Heart right ventricle (tissue), 16 donors: ENCODE data around the gene RCC1. TPM values are rescaled to one million over a fixed set of nuclear protein-coding genes. Genes with fewer than 3 reads are reported as not detected.

Source experiments
- ATAC-seq, 8 donors: fragments of 200-7000 bp; cut with Tn5 transposase; one replicate each; pipeline ENCODE4 v1.9.1; 2020; ENCODE audit warnings: mild to moderate bottlenecking in 8 of 8, moderate library complexity in 8 of 8, moderate number of reproducible peaks in 1 of 8
- DNase-seq, 2 donors: peaks; one replicate each; pipeline ENCODE4 v3.0.0-alpha.2; 2020
- H3K27ac ChIP-seq, 10 donors: fragments of 200-600 bp; sonication (generic) in 2 of 10; one replicate each; pipeline versions ENCODE4 v1.5.0 to v1.8.0; 2020 to 2022; ENCODE audit warnings: mild to moderate bottlenecking in 3 of 10
- H3K27me3 ChIP-seq, 7 donors: fragments of 200-600 bp; one replicate each; pipeline ENCODE4 v1.8.0; 2021 to 2022; ENCODE audit warnings: mild to moderate bottlenecking in 2 of 7
- H3K36me3 ChIP-seq, 9 donors: fragments of 200-600 bp; sonication (generic) in 1 of 9; one replicate each; pipeline versions ENCODE4 v1.5.0 to v1.8.0; 2020 to 2022; ENCODE audit warnings: mild to moderate bottlenecking in 2 of 9
- H3K4me1 ChIP-seq, 9 donors: fragments of 200-600 bp; sonication (generic) in 1 of 9; one replicate each; pipeline versions ENCODE4 v1.5.0 to v1.8.0; 2020 to 2022; ENCODE audit warnings: mild to moderate bottlenecking in 4 of 9
- H3K4me3 ChIP-seq, 10 donors: fragments of 200-600 bp; sonication (generic) in 2 of 10; one replicate each; pipeline versions ENCODE4 v1.5.0 to v1.8.0; 2020 to 2022; ENCODE audit warnings: mild to moderate bottlenecking in 7 of 10, moderate library complexity in 2 of 10
- H3K9me3 ChIP-seq, 11 donors: fragments of 200-600 bp in 10 of 11; sonication (generic) in 2 of 11; one replicate each; pipeline versions ENCODE4 v1.5.0 to v1.8.0; 2013 to 2022; ENCODE audit warnings: mild to moderate bottlenecking in 2 of 11, control low read depth in 1 of 11, moderate library complexity in 1 of 11
- CTCF ChIP-seq, 9 donors: fragments of 200-600 bp; sonication (generic) in 2 of 9; IDR thresholded peaks; one replicate each; pipeline versions ENCODE4 v1.5.0 to v1.8.0; 2021 to 2022; ENCODE audit warnings: antibody characterized with exemption in 9 of 9, mild to moderate bottlenecking in 5 of 9, moderate library complexity in 1 of 9
- WGBS, 2 donors: extraction: QIAGEN DNeasy Blood & Tissue Kit; methylation state at CpG; one replicate each; pipeline ENCODE4 v1.1.7; 2013; ENCODE audit warnings: inconsistent platforms in 1 of 2; 5-methylcytosine and 5-hydroxymethylcytosine counted together
- intact Hi-C, 10 donors: fragments of 100-400 bp; cut with DNase I; formaldehyde crosslinking; loops; one replicate each; pipeline versions ENCODE4 v1.11.1 to v1.14.2; 2022
- polyA plus RNA-seq, 2 donors: library from polyadenylated mRNA; stranded (reverse); fragments of 200-250 nt; gene quantifications; one replicate each; pipeline ENCODE4 v1.2.3, GENCODE V29; 2013
- total RNA-seq, 10 donors: library from RNA; stranded (reverse); fragmentation: NEBNext Ultra II Directional in 3 of 10; extraction: Animal tissue kit (Norgen Biotek cat#: 25700) in 3 of 10; gene quantifications; one replicate each; pipeline versions ENCODE4 v1.2.1 to v1.2.4, GENCODE V29; 2021 to 2023
- donor health status: Arrhythmogenic right ventricular cardiomyopathy.
- donor health status: ischemic (EF 13 %, LVEDD 7.1; RV severe dilation, severe dysfunction).
- donor health status: healthy with polysubstance abuse.
- donor health status: DM: no; HTN: yes; CAD: no.
- donor health status: DM: no; HTN: no; CAD: no.
- donor health status: ischemic (EF 25% LVEDD 6.9; RV normal size, moderate dysfunction).
- donor health status: ischemic (EF 25% LVEDD 5.7; RV mildly dilated, moderate dysfunction).
- donor health status: healthy.
- donor health status: DM: yes; HTN: yes; CAD: no.
- donor health status: Ischemic cardiomyopathy.
- donor health status: ischemic (EF 35%, LVEDD 5.7; RV mildly dilated, moderate dysfunction).
- donor health status: nonischemic (EF 11% LVEDD 7.7; RV severe dilation, severe dysfunction).
- donor health status: DM: yes; HTN: yes; CAD: no.
- donor health status: PGD.
- donor health status: ischemic (EF 29% LVEDD 5.4; RV normal size, mild dysfunction).
- donor health status: nonischemic (EF 23%, LVEDD 6.1; RV moderate dilation, normal function).

Gene RCC1
- total and polyA plus RNA-seq, 12 donors = 2.3 to 17.8 (median 4.1) TPM

- ATAC-seq = no peak
- intact Hi-C loops = no loop called here
These were observed 55.0 kb downstream of the RCC1 start for GRCh38 chr1:28560886-28561285.

GRCh38 chr1:28564310-28564709 lies 58.5 kb downstream of the RCC1 start:
- intact Hi-C loops = no loop called here
- Histone ChIP-seq H3K27ac (no peak overlapping the region), H3K9me3 (no peaks in the 10 kb centered on the region), H3K4me1 (no peaks in the 10 kb centered on the region), H3K27me3 (no peaks in the 10 kb centered on the region), H3K4me3 (no peak overlapping the region), H3K36me3 (peaks cover 5 to 100% (median 91%) of the 10 kb centered on the region in 9 donors)
- no peak for DNase-seq
- no peak for ATAC-seq
- TF ChIP-seq CTCF (IDR thresholded peaks at IDR 0.05) = no peak

More at GRCh38 chr1:28560886-28561285, 55.0 kb downstream of the RCC1 start:
- Histone ChIP-seq H3K36me3 (peaks cover 5 to 100% (median 78%) of the 10 kb centered on the region in 9 donors), H3K4me1 (no peaks in the 10 kb centered on the region), H3K27me3 (no peaks in the 10 kb centered on the region), H3K4me3 (no peak overlapping the region), H3K27ac (no peak overlapping the region), H3K9me3 (no peaks in the 10 kb centered on the region)
- DNase-seq = no peak
- WGBS, 2 donors = 91 to 93% methylated on average over 3 of the region's 3 CpGs
- no peak for TF ChIP-seq CTCF (IDR thresholded peaks at IDR 0.05)

GRCh38 chr1:28565040-28565439 lies 59.2 kb downstream of the RCC1 start:
- ATAC-seq = no peak
- no peak overlapping the region for H3K4me3 ChIP-seq
- no peak for TF ChIP-seq CTCF (IDR thresholded peaks at IDR 0.05)
- H3K36me3 ChIP-seq = peaks cover 5 to 100% (median 86%) of the 10 kb centered on the region in 9 donors
- H3K4me1 ChIP-seq = no peaks in the 10 kb centered on the region
- no peak overlapping the region for H3K27ac ChIP-seq
- WGBS, 2 donors = 97 to 100% methylated on average over 7 of the region's 7 CpGs
- no peaks in the 10 kb centered on the region for H3K9me3 ChIP-seq
- no peaks in the 10 kb centered on the region for H3K27me3 ChIP-seq
- DNase-seq = no peak
- intact Hi-C loops = no loop called here

- no peak for DNase-seq
- Histone ChIP-seq H3K36me3 (peaks cover 5 to 100% (median 79%) of the 10 kb centered on the region in 9 donors), H3K27me3 (no peaks in the 10 kb centered on the region), H3K4me3 (no peak overlapping the region), H3K9me3 (no peaks in the 10 kb centered on the region), H3K27ac (no peak overlapping the region), H3K4me1 (no peaks in the 10 kb centered on the region)
- no peak for ATAC-seq
- TF ChIP-seq CTCF (IDR thresholded peaks at IDR 0.05) = no peak
- intact Hi-C loops = no loop called here
- WGBS, 2 donors = 97 to 98% methylated on average over 6 of the region's 6 CpGs
These were observed 59.9 kb downstream of the RCC1 start for GRCh38 chr1:28565726-28566125.
